ENCODE measurements around the gene HSPA12B. TPM values are rescaled to one million over a fixed set of nuclear protein-coding genes. Genes with fewer than 3 reads are reported as not detected.

Gene HSPA12B
- total RNA-seq, 6 donors from 2014 or later: 18.4 to 53.7 (median 21.5) TPM

DNA sequence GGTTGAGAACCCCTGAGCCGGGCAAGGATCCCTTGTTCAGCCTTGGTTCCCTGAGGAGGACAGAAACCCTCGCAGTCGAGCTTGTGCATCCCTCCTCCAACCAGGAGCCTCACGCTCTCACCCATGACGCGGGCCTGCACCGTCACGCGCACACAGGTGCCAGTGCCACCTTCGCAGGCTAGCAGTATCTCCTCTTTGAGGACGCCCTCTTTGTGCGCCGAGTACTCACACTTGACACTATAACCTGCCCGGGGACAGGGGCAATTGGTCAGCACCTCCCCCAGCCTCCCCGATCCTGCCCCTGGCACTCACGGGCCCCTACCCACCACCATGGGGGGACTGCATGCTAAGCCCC lies 21.8 kb downstream of the HSPA12B start:
- Histone ChIP-seq H3K4me3 (no peak overlapping the region), H3K9me3 (no peaks in the 10 kb centered on the region), H3K27me3 (no peaks in the 10 kb centered on the region), H3K4me1 (peaks cover 6 to 45% (median 12%) of the 10 kb centered on the region in 4 donors), H3K27ac (peak overlapping the region in 1 of 4 donors; percentile 10), H3K36me3 (peaks cover 0 to 29% (median 21%) of the 10 kb centered on the region in 4 donors)
- WGBS, 2 donors: 84 to 90% methylated on average over 12 to 16 of the region's 16 CpGs
- DNase-seq: no peak
- no peak for TF ChIP-seq EP300 (IDR thresholded peaks at IDR 0.05)
- no peak for TF ChIP-seq POLR2A (IDR thresholded peaks at IDR 0.05)
- TF ChIP-seq, protein P1, sequence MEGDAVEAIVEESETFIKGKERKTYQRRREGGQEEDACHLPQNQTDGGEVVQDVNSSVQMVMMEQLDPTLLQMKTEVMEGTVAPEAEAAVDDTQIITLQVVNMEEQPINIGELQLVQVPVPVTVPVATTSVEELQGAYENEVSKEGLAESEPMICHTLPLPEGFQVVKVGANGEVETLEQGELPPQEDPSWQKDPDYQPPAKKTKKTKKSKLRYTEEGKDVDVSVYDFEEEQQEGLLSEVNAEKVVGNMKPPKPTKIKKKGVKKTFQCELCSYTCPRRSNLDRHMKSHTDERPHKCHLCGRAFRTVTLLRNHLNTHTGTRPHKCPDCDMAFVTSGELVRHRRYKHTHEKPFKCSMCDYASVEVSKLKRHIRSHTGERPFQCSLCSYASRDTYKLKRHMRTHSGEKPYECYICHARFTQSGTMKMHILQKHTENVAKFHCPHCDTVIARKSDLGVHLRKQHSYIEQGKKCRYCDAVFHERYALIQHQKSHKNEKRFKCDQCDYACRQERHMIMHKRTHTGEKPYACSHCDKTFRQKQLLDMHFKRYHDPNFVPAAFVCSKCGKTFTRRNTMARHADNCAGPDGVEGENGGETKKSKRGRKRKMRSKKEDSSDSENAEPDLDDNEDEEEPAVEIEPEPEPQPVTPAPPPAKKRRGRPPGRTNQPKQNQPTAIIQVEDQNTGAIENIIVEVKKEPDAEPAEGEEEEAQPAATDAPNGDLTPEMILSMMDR (IDR thresholded peaks at IDR 0.05): no peak
- no peak for TF ChIP-seq POLR2AphosphoS5 (IDR thresholded peaks at IDR 0.05)
- ATAC-seq (ENCODE audit: low FRiP score in 2 of 2): no peak

DNA sequence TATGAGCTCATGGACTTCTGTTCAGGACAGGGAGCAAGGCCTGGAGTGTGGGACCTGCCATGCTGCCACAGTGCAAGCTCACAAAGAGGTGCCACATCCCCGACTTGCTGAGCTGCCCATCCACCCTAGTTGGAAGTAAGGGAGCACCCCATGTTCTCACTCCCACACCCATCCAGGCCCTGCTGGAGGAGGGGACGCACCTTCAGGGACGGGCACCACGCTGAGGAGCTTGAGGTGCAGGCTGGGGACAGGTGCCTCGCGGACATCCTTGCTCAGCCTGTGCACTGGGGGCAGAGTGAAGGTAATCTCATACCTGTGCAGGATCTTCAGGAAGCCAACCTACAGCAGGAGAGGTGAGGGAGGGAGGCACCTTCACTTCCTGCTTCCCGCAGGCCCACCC lies 22.8 kb downstream of the HSPA12B start:
- H3K9me3 ChIP-seq: no peaks in the 10 kb centered on the region
- TF ChIP-seq EP300 (IDR thresholded peaks at IDR 0.05): no peak
- TF ChIP-seq POLR2A (IDR thresholded peaks at IDR 0.05): no peak
- no peak for TF ChIP-seq POLR2AphosphoS5 (IDR thresholded peaks at IDR 0.05)
- TF ChIP-seq, protein P1 (IDR thresholded peaks at IDR 0.05): no peak
- H3K36me3 ChIP-seq: peaks cover 0 to 19% (median 16%) of the 10 kb centered on the region in 4 donors
- peak in 1 of 2 donors; percentile 56 for DNase-seq
- 43 to 92% methylated on average over 1 to 7 of the region's 7 CpGs for WGBS, 2 donors
- H3K4me3 ChIP-seq: no peak overlapping the region
- no peak overlapping the region for H3K27ac ChIP-seq
- peaks cover 6 to 35% (median 12%) of the 10 kb centered on the region in 4 donors for H3K4me1 ChIP-seq
- no peak for ATAC-seq (ENCODE audit: low FRiP score in 2 of 2)
- no peaks in the 10 kb centered on the region for H3K27me3 ChIP-seq

DNA sequence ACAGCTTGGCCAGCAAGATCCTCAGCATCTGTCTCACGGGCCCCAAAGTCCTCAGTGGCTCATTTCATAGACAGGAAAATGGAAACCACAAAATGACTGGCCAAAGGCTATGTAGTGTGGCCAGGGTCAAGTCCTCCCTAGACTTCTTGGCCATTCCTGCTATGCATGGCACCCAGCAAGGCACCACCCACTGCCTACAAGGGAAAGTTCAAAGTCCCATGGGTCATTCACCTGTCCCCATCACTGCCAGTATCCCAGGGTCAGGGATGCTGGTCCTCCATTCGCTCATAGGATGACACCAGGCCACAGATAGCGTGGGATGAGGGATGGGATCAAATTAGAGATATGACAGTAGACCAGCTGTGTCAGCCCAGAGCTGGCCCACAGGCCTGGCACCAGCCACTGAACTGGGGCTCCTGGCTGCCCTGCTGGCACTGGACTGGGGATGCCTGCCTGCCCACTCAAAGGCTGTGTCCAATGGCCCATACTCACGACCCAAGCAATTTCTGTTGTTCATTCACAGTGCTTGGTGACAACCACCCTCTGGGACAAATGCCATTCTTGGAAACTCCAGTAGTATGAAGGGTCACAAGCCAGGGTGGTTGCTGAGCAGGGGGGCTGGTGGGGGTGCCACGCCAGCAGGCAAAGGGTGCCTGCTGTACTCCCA lies 23.5 kb downstream of the HSPA12B start:
- ATAC-seq (ENCODE audit: low FRiP score in 2 of 2): no peak
- H3K4me1 ChIP-seq: peaks cover 6 to 31% (median 12%) of the 10 kb centered on the region in 4 donors

GRCh38 chr20:3757268-3757667 lies 24.8 kb downstream of the HSPA12B start:
- DNase-seq (no peak), ATAC-seq (ENCODE audit: low FRiP score in 2 of 2) (no peak)
- Histone ChIP-seq H3K27me3 (no peaks in the 10 kb centered on the region), H3K9me3 (no peaks in the 10 kb centered on the region), H3K36me3 (peaks cover 0 to 5% (median 0%) of the 10 kb centered on the region in 4 donors), H3K4me1 (peaks cover 2 to 18% (median 6%) of the 10 kb centered on the region in 4 donors), H3K27ac (no peak overlapping the region), H3K4me3 (no peak overlapping the region)
- WGBS, 2 donors: 69 to 79% methylated on average over 2 of the region's 2 CpGs
- no peak for TF ChIP-seq POLR2AphosphoS5 (IDR thresholded peaks at IDR 0.05)
- no peak for TF ChIP-seq EP300 (IDR thresholded peaks at IDR 0.05)
- TF ChIP-seq, protein P1 (IDR thresholded peaks at IDR 0.05): no peak
- TF ChIP-seq POLR2A (IDR thresholded peaks at IDR 0.05): no peak

More for the DNA sequence above, 23.5 kb downstream of the HSPA12B start:
- Histone ChIP-seq H3K4me3 (no peak overlapping the region), H3K36me3 (peaks cover 0 to 14% (median 12%) of the 10 kb centered on the region in 4 donors), H3K27me3 (no peaks in the 10 kb centered on the region), H3K27ac (no peak overlapping the region), H3K9me3 (no peaks in the 10 kb centered on the region)
- TF ChIP-seq POLR2AphosphoS5 (IDR thresholded peaks at IDR 0.05) (no peak), EP300 (IDR thresholded peaks at IDR 0.05) (no peak)
- WGBS, 2 donors: 88 to 100% methylated on average over 2 to 4 of the region's 5 CpGs
- DNase-seq: no peak

DNA sequence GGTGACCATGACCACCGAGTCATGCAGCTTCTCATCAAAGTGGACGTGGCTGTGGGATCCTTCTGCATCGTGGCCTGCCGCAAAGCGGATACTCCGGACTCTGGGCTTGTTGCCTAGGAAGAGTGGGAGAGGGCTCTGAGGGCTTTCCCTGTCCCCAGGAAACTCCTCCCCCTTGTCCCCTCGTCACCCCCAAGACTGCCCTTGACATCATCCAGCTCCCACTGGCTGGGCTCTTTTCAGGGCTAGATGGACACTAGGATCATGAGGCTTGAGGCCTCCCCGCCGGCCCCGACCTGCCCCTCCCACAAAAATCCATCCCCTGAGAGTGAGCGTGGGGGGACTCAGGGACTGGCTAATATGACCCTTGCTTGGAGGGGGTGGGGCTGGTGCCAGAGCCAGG lies 26.1 kb downstream of the HSPA12B start:
- Histone ChIP-seq H3K4me1 (peaks cover 0 to 6% (median 0%) of the 10 kb centered on the region in 4 donors), H3K4me3 (no peak overlapping the region), H3K9me3 (no peaks in the 10 kb centered on the region), H3K27ac (no peak overlapping the region), H3K27me3 (no peaks in the 10 kb centered on the region), H3K36me3 (peaks cover 0 to 5% (median 0%) of the 10 kb centered on the region in 4 donors)
- ATAC-seq (ENCODE audit: low FRiP score in 2 of 2) (peak in 1 of 2 donors; percentile 3), DNase-seq (no peak)
- TF ChIP-seq POLR2A (IDR thresholded peaks at IDR 0.05) (no peak), EP300 (IDR thresholded peaks at IDR 0.05) (no peak), POLR2AphosphoS5 (IDR thresholded peaks at IDR 0.05) (no peak)
- TF ChIP-seq, protein P1 (IDR thresholded peaks at IDR 0.05): no peak
- WGBS, 2 donors: 81 to 93% methylated on average over 3 to 11 of the region's 11 CpGs

Measured in upper lobe of left lung (tissue), 6 donors.